DMS79 (cell line): ENCODE data around the gene ACY1.

Source experiments
- DNase-seq: peaks from one replicate; lab custom pipeline; 2025; lab: John Stamatoyannopoulos, UW

Gene ACY1

GRCh38 chr3:51945926-51946705 is 37.2 kb upstream of the ACY1 start:
- DNase-seq: no peak

GRCh38 chr3:51946796-51947195 is 36.5 kb upstream of the ACY1 start:
- DNase-seq: no peak

DNA sequence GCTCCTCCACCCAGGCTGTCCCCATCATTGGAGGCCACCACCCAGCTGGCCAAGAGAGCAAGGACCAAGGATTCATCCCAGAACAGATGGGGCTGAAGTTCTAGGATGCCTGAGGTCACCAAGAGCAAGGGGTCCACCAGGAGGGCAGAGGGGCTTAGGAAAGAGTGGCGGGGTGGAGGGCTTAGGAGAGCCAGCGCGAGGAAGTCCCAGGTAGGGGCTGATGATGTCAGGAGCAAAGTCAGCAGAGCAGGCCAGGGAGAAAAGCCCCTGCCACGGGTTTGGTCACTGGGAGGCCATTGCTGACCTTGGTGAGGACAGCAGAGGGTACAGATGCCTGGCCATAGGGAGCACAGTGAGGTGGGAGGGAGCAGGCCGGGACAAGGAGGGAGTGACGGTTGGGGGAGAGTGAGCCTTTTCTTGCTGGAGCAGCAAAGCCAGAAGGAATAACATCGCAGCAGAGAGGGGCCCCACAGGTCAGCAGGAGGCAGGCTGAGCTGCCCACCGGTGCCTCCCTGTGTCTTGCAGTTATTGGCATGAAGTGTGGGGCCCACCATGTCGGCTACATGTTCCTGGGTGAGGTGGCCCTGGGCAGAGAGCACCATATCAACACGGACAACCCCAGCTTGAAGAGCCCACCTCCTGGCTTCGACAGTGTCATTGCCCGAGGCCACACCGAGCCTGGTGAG is 36.0 kb upstream of the ACY1 start:
- no peak for DNase-seq

DNA sequence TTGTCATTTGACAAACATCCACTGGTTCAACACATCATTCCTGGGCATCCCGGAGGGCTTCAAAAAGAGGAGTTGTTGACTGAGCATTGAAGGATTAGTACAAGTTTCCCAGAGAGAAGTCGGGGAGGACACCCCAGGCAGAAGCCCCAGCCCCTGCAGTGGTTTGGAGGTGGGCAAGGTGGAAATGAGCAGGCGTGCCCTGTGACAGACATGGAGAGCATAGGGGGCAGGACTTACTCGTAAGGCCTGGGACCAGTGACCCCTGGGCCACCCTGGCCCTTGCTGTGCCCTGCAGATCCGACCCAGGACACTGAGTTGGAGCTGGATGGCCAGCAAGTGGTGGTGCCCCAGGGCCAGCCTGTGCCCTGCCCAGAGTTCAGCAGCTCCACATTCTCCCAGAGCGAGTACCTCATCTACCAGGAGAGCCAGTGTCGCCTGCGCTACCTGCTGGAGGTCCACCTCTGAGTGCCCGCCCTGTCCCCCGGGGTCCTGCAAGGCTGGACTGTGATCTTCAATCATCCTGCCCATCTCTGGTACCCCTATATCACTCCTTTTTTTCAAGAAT is 35.2 kb upstream of the ACY1 start:
- no peak for DNase-seq

- no peak for DNase-seq
These were observed 34.2 kb upstream of the ACY1 start for GRCh38 chr3:51949121-51949520.

DNA sequence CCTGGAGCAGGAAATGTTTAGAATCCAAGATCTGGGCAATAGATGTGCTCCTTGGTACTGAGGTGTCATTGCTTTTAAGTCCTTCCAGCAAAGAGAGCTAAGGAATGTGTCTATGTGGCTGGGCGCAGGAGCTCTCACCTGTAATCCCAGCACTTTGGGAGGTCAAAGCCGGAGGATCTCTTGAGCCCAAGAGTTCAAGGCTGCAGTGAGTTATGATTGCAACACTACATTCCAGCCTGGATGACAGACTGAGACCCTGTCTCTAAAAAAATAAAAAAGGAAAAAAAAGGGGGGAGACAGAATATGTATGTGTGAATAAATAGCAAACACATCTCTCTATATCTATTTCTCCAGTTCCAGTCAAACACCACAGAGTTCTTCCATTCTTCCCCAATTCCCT is 32.4 kb upstream of the ACY1 start:
- DNase-seq: no peak

- DNase-seq: no peak
These were observed 29.9 kb upstream of the ACY1 start for GRCh38 chr3:51953445-51953844.

DNA sequence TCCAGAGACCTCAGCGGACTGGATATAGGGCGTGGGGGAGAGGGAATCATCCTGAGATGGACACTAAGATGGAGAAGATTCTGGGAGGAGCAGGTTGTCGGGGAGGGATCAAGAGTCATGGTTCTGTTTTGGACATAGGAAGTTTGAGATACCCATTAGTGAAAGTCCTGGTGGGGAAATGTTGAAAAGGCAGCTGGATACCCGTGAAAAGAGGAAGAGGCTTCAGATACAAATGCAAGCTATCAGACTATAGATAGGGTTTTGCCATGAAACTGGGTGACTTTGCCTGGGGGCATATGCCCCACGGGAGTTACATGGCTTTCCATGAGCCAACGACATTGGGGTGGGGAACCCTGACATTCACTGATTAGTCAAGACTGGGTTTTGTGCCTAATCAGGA is 29.2 kb upstream of the ACY1 start:
- DNase-seq: no peak

DNA sequence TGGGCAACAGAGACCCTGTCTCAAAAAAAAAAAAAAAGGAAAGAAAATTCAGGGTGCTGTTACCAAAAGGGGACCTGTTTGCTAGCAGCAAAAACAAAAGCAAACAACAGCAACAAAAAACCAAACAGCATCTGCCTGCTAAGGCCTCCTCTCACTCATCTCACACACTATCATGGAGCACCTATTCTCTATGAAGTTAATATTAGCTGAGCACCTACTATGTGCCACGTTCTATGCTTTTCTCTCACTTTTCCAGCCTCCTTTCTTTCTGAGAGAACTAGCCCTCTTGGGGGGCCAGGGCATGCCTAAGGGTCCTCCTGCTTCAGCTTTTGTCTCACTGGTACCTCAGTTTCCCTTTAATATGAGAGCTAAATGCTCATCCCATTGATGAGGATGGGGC is 28.6 kb upstream of the ACY1 start:
- no peak for DNase-seq

- no peak for DNase-seq
These were observed 28.0 kb upstream of the ACY1 start, which contains the start of gene GPR62 for GRCh38 chr3:51955175-51955892. Gene GPR62, plus strand, starts transcription at chr3:51955381. Its CDS starts 272 bp downstream, at chr3:51955653.

DNA sequence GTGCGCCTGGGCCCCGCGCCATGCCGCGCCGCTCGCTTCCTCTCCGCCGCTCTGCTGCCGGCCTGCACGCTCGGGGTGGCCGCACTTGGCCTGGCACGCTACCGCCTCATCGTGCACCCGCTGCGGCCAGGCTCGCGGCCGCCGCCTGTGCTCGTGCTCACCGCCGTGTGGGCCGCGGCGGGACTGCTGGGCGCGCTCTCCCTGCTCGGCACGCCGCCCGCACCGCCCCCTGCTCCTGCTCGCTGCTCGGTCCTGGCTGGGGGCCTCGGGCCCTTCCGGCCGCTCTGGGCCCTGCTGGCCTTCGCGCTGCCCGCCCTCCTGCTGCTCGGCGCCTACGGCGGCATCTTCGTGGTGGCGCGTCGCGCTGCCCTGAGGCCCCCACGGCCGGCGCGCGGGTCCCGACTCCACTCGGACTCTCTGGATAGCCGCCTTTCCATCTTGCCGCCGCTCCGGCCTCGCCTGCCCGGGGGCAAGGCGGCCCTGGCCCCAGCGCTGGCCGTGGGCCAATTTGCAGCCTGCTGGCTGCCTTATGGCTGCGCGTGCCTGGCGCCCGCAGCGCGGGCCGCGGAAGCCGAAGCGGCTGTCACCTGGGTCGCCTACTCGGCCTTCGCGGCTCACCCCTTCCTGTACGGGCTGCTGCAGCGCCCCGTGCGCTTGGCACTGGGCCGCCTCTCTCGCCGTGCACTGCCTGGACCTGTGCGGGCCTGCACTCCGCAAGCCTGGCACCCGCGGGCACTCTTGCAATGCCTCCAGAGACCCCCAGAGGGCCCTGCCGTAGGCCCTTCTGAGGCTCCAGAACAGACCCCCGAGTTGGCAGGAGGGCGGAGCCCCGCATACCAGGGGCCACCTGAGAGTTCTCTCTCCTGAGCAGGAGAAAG is 27.2 kb upstream of the ACY1 start:
- DNase-seq: no peak

DNA sequence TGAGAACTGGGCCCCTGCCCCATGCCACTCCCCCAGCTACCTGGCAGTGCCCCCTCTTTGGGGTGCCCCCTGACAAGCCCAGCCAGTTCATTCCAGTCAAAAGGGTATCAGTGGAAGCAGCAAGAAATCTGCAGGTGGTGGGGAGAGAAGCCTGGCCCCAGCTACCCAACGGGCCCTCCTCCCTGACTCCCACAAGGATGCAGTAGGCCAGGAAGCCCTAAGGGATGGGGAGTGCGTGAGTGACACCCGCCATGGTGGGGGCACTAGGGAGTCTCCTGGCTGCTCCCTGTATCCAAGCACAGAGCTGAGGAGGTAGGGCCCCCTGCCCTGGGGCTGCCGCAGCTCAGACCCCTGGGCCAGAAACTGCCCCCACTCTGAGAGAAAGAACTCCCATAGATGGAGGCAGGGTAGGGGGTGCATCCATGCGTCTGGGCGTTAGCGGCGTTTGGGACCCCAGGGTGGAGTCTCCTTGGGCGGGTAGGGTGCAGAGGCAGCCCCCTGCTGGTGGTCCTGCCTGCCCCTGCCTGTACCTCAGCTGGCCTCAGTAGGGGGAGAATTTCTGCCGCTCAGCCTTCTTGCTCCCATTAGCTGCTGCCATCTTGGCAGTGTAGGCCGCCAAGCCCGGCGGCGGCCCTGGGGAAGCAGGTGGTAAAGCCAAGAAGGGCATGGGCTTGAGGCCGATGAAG is 25.7 kb upstream of the ACY1 start:
- DNase-seq: no peak

- DNase-seq: no peak
These were observed 24.5 kb upstream of the ACY1 start for GRCh38 chr3:51958603-51959521.

DNA sequence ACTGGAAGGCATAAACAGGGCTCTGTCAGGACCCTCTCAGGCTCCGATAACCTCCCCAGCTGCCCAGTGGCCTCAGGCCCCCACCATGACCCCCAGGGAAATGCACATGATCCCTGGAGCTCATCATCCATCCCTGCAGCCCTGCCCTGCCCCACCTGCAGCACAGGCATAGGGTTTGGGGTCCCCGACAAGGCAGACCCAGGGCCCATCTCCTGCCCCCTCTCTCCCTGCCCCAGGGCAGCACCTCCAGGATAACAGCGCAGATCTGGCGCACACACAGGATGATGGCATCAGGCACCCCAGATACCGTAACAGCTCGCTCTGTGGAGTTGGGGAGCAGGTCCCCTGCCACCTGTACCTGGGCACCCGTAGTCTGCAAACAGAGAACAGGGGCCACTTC is 23.7 kb upstream of the ACY1 start:
- DNase-seq: no peak

- no peak for DNase-seq
These were observed 22.9 kb upstream of the ACY1 start for GRCh38 chr3:51960386-51960785.

DNA sequence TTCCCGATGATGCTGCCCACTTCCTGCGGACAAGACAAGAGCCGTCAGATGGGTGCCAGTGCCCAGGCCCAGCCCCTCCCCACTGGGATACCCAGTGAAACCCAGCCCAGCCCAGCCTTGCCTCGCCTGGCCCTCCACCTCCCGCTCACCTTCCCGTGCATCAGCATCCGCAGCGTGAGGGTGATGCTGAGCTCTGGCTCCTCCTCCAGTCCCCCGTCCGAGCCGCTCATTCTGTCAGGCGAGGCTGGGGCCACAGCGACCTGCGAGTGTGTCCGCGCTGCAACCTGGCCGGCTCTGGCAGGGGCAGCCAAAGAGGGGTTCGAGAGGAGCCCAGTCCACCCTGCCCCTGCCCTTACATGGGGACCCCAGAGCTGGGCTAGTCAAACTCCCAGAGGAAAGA is 22.3 kb upstream of the ACY1 start:
- no peak for DNase-seq

DNA sequence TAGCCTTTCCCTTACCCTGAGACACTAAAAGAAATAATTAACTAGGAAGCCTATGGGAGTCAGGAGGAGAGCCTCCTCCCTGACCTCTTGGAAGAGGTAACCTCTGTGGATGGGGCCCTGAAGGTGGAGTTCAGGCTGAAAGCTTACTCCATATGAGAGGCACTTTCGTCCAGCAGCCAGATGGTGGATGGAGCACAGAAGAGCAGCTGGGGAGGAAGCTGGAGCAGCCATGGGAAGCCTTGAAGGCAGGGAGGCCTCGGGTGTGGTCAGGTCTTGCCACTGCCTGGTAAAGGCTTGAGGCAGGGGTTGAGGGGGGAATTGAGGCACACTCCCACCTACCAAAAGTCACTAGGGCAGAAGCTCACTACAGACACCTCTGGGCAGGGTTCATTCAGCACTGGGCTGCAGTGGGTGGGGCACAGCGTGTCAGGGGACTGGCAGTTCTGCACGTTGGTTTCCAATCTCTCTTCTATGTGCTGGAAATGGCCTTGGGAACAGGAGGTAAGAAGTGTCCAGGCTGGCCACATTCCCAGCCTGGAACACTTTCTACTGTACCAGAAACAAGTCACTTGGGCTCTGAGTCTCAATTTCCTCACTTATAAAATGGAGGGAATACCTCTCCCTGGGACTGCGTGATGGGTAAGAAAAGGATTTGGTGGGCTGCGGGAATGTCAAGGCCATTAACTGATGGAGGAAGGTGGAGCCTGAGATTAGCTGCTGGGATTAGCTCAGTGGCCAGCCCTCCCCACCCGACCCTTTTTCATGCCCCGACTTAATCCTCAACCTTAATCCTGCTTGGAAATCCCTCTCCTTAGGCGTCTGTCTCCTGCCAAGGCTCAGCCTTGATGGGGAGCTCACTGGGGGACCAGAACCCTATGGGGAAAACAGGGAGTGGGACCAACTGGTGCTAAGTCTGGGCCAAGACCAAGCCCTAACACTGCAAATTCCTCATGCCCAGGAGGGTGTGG is 21.4 kb upstream of the ACY1 start:
- DNase-seq: no peak

GRCh38 chr3:51962854-51963530 is 20.3 kb upstream of the ACY1 start:
- no peak for DNase-seq
